ENCODE measurements around the gene NMNAT2.

NMNAT2 gene

DNA sequence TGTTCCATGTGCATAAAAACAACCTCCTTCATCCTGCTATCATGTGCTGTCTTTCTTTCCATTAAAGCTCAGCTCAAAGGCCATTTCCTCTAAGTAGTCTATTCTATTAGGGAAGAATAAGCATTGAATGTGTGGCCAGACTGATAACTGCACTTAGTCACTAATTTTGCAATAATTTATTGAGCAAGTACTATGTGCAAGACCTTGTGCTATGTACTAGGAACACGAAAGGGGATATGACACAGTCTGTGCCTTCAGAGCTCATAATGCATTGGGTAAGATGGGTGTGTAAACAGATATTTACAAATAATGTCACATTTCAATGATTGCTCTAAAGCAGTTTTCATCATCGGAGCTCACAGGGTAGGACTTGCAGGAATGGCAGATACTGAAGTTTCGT lies 54.2 kb downstream of the NMNAT2 start:
- no peak for DNase-seq

DNA sequence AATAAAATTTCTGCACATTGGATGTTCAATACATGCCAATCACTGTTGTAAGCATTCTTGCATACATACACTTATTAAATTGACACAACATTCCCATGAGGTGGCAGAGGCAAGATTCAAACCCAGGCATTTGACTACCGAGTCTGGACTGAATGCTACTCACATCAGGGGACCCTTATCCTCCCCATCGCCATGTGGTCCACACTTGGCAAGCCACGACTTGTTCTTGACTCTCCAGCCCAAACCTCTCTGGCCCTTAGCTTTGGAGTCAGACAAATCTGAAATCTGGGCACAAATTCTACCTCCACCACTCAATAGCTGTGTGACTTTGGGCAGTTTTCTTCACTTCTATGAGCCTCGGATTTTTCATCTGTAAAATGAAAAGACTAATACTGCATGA lies 57.1 kb downstream of the NMNAT2 start:
- DNase-seq = no peak

DNA sequence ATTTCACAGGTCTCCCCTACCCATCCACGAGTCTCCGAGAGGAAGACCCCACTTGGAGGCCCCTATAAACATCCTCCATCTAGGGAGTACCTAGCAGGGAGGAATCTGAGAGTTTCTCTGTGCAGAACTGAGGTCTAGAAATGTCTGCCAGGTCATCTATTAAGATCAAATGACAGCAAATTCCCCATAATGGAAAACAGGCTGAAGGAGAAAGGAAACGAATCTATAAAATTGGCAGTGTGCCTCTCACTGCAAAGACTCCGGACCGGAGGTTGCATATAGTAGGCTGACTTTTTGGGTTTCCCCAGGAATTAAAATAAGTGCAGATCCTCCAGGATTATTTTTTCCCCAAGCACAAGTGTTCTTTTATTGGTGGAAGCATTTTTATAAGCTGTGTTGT lies 57.7 kb downstream of the NMNAT2 start:
- DNase-seq = no peak

DNA sequence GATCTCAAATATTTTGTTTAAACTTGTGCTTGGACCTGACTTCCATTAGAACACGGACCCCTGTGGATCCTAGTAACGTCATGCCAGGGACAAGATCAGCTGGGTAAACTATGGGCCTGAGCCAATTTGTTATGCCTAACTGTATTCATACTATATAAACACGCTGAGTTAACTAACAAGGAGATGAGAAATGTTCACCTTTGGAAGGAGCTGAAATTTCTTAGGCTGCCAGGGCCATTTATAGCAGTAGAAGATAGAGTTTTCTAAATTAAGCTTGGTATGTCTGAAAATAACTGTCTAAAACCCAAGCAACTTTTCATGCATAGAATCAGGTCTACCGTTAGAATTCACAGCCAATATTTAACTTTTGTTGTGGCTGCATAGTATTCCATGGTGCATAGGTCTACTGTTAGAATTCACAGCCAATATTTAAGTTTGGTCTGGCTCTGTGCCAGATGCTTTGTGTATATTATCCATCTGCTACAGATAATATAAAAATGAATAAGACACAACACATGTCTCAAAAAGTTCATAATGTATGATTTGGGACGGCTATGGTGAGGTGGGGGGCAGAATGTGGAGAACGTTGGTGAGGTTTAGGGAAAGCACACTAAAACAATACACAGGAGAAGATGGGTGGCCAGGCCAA lies 61.5 kb downstream of the NMNAT2 start:
- DNase-seq = no peak

DNA sequence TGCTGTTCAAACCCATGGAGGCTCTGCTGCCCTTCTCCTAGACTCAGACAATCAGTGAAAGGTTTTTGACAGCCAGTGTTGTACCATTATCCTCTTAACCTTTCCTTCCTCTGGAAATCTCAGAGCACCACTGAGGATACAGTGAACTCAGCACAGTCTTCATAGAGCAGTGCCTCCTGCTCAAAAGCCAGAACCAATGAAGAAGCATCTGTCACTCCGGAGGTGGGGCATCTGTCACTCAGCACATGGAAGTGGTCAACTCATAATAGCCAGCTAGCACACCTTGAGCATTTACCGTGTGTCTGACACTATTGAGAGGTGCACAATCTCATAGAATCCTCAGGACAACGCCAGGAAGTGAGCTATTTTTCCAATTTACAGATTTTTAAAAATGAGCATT lies 62.4 kb downstream of the NMNAT2 start:
- DNase-seq = no peak

DNA sequence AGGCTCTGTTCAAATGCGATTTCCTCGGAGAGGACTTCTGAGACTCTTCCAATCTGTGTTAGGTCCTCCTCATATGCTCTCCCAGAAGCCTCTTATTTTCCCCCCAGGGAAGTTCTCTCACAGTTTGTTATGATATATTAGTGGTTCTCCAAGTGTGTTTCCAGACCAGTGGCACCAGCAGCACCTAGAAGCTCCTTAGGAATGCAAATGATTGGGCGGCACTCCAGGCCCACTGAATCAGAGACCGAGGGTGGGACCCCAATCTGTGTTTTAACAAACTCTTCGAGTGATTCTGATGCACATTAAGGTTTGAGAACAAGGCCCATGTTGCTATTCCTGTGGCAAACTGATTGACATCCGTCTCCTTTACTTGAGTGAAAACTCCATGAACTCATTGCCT lies 63.0 kb downstream of the NMNAT2 start:
- DNase-seq = no peak

DNA sequence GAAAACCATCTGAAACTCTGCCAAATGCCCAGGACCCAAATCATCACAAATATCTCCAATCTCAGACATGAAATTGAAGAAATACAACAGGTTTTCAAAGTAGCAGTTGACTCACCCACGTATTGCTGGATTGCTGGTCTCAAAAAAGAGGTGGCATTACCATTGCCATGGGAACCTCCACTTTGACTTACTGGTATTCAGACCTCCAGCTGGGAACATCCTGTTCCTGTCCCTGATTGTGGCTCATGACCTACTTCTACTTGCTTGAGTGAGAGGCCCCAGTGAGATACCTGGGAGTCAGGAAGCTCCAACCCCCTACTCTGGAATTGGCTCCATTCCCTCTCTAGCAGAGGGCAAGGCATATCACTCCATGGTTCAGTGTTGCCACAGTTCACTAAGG lies 64.6 kb downstream of the NMNAT2 start:
- no peak for DNase-seq

DNA sequence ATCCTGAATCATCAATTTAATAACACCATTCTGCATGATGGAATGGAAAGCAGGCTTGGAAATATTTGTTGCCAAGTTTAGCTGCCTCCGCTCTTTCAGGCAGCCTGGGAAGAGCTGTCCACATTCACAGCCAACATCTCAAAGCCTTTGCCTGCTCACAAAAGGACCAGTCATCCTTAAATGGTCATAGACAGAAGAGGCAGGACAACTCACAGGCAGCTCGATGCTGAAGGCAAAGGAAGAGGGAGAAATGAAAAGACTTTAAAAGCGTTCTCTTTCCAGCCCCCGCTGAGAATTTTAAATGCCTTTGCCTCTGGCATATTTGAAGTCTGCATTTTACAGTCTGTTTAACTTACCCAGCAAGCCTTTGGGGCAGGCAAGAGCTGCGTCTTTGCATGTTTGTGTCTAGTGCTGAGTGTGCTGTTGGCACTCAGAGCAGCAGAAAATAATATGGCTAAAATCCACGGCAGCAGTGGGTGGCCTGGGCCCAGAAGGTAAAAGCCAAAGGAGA lies 68.9 kb downstream of the NMNAT2 start:
- DNase-seq = no peak

DNA sequence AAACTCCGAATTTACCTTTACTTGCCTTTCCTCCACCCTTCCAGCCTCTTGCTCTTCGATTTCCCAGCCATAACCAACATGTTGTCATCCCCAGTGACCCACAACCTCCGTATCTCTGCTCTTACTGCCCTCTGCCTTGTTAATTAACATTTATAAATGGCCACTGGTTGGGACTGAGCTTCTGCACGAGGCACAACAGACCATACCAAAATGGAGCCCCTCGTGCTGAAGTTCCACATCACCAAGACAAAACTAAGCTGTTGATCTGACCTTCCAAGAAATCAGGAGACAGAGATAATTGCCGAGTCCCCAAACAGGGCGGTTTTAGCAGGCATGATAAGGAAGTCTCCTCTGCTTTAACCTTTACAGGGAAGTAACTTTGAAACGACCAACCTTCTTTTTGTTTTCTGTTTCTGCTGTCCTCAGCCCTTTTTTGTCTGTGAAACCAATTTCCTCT lies 71.9 kb downstream of the NMNAT2 start:
- DNase-seq = no peak

DNA sequence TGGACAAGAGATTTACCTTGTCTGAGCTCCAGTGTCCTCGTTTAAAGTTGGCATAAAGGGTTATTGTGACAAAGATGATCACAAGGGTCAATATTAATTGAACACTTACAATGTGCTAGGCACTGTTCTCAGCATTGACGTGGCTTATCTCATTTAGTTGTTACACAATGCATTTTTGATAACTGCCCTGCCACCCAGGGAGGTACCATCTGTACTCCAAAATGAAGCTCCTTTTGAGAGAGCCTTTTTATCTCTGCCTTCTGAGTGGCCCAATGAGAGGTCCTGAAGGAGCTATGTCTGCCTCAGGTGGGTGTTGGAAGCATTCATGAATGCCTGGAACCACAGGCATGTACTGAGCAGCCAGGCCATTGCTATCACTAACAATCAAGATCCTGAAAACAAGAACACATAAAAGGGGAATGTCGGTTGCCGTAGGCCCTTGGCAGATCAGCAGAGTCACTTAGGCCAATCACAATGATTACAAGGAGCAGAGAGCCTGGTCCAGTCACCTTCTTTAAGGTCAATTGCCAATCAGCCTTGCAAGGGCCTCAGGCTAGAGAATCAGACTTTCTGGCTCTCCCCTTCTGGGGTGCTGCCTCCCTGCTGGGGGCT lies 78.5 kb downstream of the NMNAT2 start:
- DNase-seq = no peak

DNA sequence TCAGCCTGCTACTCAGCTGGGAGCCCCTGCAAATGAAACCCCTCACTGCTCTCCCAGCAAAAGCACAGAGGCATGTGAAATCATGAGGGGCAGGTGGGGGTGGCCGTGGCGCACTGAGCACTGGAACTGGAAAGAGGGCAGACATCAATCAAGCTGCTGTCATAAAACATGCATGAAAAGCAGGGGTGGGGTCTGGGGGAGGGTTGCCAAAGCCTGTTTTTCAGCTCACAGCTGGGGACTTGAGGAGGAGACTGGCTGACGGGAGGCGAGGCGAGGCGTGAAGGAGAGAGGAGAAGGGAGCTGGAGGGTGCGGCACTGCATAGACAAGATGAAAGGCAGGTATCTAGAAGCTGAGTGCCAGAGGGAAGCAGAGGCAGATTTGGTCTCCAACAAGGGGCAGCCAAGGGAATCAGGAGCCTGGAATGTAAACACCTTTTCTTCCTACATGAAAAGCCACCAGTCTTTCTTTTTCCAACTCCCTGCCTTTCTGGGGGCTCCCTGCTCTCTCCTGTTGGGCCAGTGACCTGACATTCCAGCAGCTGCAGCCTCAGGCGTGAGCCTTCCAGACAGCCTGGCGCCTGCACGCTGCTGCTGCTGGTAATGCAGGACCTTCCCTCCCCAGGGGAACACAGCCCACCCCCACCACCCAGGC lies 87.0 kb downstream of the NMNAT2 start:
- no peak for DNase-seq

DNA sequence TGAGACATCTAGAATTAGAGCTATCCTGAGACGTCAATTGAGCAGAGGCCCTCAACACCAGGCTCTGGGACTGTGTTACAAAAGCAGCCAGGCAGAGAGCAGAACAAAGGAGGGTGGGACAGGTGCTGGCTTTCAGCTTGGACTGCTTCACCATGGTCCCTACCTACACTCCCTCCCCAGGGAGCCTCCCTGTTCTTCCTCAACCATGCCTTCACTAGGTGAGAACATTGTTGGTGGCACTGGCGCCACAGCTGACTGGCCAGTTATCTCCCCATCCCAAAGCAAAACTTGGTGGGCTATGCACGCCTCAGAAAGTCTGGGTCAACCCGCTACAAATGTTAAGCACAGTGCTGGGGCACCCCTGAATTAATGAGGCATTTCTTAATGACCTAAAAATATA lies 87.8 kb downstream of the NMNAT2 start:
- DNase-seq = peak; percentile 51

DNA sequence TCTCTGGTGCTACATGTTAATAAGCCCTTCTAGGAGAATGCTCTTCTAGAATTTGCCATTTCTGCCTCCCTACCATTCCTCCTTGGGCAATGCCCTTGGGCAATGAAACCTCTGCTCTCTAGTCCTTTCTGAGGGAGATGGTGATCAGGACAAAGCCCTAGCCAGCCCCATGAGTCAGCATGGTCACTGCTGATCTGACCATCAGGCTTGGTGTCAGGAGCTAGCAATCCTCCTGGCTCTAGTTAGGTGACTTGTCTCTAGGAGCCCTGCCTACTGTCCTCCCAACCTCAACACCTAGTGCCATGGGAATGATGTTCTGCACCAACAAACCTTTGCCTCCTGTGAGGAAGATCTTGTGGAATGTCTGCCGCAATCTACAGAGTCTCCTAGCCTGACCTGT lies 89.8 kb downstream of the NMNAT2 start:
- no peak for DNase-seq

DNA sequence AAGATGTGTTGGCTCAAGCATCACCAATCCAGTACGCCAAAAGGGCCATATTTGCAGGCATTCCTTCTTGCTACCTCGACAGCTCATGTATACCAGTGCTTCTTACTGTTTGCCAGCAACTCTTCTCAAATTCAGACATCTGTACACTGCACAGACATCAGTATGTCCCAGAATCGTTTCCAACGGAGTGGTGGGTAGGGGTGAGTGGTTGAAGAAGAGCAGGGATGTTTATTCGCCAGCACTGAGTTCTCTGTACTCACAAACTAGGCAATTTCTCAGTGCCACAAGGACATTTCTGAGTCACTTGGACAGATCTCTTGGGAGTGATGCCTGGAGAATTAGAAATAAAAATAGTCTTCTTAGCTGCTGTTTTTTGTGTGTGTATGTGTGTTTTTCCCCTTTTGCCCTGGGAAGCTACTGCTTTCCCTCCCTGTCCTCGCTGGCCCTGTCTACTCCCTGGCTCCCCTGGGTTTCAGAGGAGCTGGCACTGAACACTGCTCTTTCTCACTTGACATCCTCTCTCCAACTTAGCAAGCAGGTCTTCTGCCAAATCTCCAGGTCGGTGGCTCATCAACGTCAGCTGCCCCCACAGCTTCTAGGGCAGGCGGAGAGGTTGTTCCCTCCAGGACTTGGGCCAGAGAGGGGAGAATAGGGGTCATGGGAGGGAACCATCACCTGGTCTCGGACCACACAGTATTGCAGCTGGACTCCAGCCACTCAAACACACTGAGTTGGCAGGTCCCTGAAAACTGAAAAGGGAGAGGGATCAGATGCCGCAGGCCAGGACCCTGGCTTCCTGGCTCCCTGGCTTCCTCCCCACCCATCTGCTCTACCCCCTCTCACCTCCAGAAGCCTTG lies 90.5 kb downstream of the NMNAT2 start:
- DNase-seq = no peak

DNA sequence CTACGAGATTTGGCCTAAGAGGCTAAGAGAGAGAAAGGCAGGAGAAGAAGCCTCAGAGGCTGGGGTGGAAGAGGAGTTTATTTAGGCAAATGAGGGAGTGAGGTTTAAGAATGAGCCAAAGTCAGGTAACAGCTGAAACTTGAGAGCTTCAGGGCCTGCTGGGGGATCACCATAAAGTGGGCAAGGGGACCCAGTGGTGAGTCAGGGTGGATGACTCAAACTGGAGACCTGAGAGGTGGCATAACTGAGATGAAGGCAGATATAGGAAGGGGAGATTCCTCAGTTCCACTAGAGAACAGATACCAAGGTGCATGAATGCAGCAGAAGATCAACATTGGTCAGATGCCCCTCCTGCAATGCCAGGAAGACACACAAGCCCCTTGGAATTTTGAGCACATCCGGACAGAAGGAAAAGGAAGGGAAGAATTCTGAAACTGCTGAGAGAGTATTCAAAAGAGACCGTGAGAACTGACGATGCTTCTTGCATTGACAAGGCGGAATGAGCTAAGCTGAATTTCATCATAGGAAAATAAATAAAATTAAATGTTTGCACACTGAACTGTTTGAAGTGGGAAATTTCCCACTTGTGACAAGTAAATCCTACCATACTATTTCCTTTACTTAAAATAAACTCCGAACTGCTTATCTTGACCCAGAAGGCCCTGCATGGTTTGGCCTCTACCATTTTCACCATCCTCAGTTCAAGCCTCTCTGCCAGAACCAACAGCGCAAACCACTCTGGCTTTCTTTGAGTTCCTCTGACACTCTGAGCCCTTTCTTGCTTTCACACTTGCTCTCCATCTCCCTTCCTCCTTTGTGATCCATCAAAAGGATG lies 94.1 kb downstream of the NMNAT2 start:
- DNase-seq = no peak

DNA sequence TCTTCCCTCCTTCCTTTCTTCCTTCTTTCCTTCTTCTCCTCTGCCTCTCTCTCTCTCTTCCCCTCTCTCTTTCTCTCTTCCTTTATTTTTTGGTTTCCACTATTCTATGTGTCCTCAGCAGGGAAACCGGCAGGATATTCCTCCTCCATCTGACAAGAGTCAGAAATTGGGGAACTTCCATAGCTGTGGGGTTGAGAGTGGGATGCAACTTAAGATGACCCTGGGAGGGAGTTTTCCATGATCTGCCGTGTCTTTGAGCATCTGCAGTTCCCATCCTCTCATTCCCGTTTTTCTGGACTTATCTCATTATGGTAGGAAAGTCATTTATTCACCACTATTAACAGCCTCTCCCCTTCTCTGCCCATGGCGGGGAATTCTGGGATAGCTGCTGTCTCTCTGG lies 98.6 kb downstream of the NMNAT2 start:
- DNase-seq = no peak

DNA sequence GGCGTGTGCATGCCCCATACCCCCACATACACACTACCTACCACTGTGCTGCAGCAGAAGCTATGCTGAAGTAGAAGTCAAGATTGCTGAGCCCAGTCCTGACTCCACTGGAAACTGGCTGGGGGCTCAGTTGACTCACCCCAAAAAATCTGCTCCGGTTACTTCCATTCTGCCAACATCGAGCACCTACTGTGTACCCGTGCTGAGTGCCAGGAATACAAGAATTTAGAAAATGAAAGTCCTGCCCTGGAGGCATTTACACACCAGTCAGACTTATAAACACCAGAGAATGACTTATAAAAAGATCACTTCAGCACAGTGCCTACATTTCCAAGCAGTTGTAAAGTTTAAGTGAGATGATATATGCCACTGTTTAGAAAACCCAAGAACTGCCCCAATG lies 99.1 kb downstream of the NMNAT2 start:
- DNase-seq = no peak

DNA sequence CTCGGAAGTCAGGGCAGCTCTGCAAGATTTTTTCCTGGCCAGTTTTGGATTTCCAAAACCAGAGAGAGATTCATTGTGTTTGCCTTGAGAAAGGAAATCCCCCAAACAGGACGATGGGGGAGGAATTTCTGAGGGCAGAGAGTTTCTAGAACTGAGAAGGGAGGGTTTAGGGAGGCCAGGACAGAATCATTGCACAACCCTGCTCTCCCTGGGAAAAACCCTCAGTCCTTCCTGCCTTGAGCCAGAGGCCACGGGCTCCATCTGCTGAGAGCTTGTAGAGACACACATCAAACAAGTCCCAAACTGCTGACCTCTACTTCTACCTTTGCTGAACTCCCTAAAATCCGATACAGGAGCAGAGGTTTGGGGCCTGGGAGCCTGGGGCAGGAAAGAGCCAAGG lies 99.7 kb downstream of the NMNAT2 start:
- DNase-seq = no peak

DNA sequence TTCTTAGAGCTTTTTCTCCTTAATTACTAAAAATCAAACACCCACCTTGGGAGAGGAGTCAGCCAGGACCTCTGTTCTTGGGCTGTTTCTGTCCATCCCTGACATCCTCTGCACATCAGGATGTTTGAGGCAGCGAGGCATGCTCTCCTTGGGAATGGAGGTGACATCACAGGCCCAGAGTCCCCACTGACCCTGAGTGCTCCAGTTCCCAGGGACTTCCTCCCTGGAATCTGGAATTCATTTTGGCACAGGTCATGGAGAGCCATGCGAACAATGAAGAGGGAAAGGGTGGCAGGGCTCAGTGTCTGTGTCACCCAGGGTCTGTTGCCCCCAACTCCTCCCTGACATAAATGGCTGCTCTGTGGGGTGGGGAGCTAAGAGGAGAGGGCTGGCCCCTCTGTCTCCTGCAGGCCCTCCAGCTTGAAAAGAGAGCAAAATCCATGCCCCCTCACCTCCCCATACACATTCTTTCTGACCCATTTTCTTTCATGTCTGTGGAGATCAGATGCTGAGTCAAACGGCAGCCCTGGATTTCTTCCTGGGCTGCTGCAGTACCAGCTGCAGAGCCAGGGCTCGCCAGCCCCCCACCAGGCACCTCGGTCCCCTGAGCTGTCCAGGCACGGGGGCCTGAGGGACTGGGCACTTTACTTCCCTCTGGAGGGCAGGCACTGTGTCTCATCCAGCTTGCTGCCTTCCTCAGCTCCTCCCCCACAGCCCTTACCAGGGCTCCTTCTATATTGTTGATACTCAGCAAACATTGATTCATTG lies 102.0 kb downstream of the NMNAT2 start:
- no peak for DNase-seq

DNA sequence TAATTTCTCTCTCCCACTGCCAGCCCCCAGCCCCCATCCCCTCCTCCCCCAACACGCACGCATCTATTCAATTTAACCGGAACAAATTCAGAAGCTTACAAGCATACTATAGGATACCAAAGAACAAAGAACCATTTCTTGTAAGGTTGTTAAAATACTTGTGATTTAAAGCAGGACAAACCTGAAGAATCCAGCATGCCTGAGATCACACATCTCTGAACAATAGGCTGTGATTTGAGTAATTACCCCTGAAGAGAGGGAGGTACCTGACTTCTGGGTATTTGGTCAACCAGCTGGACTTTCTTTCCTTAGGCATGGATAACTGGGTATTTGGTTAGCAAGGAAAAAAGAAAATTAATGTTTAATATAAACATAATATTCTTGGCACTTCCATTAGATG lies 105.1 kb downstream of the NMNAT2 start:
- no peak for DNase-seq

DNA sequence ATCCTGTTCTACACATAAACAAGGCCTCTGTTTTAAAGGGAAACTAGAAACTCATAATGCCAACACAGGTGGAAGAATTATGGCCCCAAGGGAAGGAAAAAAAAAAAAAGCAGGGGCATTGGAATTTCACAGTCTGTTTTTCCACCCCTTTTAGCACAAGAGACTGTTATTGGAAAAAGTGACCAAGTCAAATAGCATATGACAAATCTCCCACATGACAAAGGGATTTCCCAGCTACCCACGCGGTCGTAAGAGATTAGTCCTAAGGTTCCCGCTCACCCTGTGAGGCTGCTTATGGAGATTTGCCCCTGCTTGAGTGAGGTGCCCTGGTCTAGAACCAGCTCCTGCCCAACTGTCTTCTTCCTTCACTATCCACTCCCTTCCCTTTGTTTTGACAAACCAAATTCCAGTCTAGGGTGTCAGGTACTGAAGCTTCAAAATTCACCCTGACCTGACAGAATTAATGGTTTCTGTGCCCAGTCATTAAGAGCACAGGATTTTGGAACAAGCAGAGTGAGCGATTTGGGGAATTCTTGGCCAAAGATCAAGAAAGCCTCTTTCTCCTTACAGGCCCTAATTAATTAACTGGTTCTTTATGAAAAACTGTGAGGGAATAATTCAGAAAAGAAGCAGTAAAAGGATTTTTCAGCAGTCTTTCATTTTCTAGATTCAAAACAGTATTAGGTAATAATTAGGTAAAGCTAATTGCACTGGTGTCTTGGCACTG lies 107.3 kb downstream of the NMNAT2 start:
- DNase-seq = no peak
